ENCODE measurements around the gene ACACA.
"Not testable (repeated sequence)": the region's sequence is repeated elsewhere in the genome, so short reads cannot be mapped to it uniquely, and the experiment has no call there.

The ACACA gene

DNA sequence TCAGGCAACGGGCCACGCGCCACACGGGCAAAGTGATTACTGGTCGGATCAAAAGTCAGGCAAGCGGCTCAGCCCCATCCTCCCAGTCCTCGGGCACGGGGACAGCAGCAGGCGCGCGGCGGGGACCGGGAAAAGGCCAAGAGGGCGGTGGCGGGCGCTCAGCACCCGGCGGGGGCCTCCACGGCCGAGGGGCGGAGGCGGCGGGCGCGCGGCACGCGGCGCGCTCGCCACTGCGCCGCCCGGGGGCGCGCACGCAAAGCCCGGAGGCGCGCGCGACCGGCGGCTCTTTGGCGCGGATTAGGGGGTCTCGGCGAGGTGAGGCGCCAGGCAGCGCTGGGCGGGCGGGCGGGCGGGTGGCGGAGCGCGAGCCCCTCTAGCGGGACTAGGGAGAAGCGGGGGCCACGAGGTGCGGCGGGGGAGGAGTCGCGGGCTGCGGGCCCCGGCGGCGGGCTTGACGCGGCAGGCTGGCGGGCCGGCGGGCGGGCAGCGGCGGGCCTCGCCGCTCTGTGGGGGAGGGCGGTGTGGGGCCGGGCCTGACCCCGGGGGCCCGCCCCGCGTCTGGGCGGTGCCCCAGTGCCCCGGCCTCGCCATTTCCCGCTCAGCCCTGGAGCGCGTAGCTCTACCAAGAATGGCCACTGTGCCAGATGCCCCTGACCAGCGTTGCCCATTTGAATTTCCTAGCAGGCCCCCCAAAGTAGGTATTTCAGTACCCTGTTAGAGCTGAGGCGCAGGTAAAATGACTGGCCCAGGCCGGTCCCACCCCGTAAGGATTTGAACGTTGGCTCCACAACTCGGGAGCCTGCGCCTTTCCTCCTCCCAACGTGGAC, at the start of gene ACACA, which contains the start of gene TADA2A:
Gene ACACA (minus strand): TSS at position 202 of the 827 bp plus-strand sequence. CDS start 537 bp downstream, outside the sequence.
Gene TADA2A (plus strand): TSS at position 252 of the 827 bp plus-strand sequence. CDS start 4,480 bp downstream, outside the sequence.
- DNase-seq: peak; percentile 73 to 88

DNA sequence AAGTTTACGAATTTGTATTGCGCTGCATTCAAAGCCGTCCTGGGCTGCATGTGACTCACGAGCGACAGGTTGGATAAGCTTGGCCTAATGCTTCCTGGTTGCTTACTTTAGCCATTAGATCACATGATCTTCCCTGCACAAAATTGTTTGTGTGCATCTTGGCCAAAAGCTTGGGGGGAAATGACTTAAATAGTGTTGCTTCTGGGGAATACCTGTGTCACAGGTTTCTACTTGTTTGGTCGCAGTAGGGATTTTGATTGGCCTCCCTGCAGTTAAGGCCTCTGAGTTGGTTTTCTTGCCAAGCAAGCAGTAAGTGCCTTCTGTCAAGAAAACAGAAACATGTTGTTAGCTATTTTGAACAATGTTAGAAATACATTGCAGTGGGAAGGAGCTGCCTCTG, 43.5 kb upstream of the ACACA start:
- no peak for DNase-seq

DNA sequence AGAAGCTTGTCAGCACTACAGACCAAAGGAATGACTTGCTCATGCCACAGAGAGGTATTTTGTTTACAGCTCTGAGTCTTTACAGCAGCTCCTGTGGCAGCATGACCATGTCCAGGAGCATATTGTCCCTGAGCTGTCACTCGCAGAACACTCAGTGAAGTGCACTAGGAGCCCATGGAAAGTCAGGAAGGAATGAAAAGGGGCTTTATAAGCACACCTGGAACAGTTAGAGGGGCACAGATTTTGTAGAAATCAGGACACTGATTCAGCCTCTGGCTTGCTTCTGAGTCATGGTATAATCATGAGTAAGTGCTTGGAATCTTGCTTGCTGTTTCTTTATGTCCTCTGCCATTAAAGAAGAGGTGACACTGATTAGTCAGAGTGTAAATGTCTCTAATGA, 41.0 kb upstream of the ACACA start:
- no peak for DNase-seq

DNA sequence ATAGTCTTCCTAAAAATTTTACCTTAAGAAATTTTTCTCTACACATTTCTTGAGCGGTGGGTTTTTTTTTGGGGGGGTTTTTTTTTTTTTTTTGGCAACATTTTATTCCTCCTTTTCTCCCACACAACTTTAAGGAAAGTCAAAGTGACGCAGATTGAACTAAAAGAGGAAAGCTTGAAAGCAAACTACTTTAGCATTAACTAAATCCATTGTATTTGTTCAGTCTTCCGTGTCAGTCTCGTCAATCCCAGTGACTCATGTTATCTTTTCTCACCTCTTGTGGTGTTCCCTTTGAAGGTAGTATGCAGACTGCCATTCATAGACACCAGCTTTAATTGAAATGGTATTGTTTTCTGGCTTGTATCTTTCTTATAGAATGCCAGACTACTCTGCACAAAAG, 39.4 kb upstream of the ACACA start:
- DNase-seq: no peak

DNA sequence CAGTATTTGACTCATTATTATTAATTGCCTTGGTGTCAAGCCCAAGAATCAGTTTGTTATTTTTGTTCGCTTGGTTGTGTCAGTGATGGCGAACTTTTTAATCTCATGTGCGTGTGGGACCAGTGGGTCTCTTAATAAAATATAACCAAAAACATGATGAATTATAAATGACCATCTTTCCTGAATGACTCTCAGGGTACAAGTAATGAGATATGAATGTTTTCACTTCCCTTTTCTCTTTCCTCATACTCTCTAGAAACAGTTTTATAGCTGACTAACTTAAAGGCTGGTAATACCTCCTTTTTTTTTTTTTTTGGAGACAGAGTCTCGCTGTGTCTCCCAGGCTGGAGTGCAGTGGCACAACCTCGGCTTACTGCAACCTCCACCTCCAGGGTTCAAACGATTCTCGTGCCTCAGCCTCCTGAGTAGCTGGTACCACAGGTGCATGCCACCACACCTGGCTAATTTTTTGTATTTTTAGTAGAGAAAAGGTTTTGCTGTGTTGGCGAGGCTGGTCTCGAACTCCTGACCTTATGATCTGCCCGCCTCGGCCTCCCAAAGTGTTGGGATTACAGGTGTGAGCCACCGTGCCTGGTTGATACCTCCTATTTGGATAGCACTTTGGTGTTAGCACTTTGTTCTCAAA, 34.9 kb upstream of the ACACA start:
- DNase-seq: not testable (repeated sequence)

DNA sequence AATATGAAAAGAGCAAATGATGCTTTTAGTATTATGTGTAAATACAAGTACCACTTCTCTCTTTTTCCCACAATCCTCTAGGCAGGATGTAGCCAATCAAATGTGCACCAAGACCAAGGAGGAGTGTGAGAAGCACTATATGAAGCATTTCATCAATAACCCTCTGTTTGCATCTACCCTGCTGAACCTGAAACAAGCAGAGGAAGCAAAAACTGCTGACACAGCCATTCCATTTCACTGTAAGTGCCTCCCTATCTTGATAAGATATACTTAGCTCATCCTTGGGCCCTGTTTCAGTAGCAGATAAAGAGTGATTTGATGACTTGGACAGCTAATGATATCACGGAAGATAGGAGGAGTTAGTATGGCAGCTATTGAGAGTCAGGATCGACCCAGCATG, 33.8 kb upstream of the ACACA start:
- no peak for DNase-seq

DNA sequence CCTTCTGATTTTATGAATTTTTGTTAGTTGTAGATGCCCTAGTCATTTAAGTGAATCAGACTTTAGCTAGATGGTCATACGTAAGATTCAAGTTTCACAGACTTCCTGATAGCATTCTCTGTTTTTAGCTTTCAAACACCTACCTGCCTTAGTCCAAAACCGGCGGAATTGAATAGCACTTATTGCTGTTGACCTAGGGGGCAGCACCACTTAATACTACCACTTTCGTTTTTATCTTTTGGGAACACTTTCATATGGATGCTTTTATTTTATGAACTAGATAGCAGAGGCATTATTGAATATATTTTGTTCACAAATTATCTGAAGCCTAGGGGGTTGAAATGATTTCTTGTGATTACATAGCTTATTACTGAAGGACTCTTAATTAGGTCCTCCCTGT, 31.5 kb upstream of the ACACA start:
- peak in 1 of 2 experiments; percentile 11 for DNase-seq

DNA sequence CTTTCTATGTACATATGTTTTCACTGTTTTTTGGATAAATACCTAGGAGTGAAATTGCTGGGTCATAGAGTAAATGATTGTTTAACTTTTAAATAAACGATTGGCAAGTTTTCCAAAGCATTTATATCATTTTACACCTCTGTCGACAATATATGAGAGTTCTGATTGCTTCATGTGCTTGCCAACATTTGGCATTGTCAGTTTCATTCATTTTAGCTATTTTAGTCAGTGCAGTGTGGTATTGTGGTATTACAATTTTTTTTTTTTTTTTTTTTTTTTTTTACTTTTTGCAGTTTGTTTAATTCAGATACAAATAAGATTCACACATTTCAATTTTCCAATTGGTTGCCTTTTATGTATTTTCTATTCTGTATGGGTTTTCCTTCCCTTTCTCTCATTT, 26.0 kb upstream of the ACACA start:
- no peak for DNase-seq

DNA sequence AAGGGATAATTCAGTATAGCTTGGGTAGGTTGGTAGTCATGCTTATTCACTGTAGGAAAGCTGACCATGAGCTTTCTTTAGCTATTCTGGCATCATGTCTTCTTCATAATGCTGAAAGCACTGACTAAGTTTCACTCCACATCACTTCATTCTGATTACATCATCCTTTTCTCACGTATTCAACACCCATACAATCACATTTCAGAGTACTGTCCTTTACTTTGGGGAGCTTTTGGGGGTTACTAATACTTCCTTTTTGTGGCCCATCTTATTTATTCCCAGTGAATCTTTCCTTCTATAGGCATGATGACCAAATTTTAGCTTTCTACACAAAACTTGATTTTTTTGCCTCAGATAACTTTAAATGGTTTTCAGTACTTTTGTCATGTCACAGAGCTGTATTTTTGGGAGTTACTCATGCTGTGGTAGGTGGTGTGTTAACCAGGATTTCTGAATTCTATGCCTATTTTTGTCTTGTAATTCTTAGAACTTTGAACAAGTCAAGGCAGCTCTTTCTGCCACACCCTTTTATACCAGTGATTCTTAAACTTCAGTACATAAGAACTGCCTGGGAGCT, 23.5 kb upstream of the ACACA start:
- no peak for DNase-seq

DNA sequence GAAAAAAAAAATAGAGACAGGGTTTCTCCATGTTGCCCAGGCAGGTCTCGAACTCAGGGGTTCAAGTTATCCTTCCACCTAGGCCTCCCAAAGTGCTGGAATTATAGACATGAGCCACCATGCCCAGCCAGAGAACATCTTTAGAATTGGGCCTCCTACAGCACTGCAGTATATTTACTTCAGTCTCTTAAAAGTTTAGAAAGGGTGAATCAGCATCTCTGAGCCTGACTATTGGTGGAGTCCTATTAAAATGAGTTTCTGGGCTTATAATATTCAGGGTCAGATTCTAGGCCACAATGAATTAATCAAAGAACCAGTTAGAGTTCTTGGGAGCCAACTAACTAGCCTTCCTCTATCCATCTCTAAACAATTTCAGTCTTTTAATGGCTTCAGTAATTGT, 22.8 kb upstream of the ACACA start:
- DNase-seq: no peak

DNA sequence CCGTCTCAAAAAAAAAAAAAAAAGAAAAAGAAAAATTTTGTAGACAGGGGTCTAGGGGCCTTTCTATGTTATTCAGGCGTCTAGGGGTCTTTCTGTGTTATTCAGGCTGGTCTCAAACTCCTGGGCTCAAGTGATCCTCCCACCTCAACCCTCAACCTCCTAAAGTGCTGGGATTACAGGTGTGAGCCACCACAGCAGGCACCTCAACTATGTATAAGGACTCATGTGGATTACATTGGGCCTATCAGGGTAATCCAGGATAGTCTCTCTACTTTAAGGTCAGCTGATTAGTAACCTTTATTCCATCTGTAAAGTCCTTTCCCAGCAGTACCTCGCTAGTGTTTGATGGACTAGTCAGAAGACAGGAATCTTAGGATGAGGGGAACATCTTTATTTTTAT, 22.4 kb upstream of the ACACA start:
- DNase-seq: no peak

DNA sequence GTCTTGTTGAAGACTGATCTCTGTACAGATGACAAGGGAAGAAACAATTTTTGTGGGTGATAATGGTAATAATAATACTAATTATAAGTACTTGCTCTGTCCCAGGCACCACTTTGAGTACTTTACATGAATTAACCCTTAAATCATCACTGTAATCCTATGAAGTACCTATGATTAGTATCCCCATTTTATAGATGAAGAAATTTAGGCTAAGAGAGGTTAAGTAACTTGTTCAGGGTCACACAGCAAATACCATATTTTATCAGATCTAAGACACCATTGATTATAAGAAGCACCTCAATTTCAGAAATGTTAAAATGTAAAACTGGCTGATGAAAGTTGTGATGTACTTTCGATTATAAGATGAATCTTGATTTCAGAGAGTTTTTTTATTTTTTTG, 18.6 kb upstream of the ACACA start:
- no peak for DNase-seq

DNA sequence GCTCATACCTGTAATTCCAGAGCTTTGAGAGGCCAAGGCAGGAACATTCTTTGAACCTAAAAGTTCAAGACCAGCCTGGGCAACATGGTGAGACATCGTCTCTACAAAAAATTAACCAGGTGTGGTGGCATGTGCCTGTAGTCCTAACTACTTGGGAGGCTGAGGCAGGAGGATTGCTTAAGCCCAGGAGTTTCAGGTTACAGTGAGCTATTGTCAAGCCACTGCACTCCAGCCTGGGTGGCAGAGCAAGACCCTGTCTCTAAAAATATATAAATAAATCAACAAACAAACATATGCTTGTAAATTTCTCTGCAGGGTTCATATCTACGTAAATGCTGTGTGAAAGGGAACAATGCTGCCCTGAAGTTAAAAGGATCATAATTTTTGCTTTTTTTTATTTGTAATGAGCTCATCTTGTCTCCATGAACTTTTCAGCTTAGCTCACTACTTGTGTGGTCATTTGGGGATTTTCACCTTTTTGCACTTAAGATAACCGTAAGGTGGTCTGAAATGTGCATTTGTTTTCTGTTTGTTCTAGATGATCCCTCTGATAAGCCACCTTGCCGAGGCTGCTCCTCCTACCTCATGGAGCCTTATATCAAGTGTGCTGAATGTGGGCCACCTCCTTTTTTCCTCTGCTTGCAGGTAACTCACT, 16.5 kb upstream of the ACACA start:
- no peak for DNase-seq

DNA sequence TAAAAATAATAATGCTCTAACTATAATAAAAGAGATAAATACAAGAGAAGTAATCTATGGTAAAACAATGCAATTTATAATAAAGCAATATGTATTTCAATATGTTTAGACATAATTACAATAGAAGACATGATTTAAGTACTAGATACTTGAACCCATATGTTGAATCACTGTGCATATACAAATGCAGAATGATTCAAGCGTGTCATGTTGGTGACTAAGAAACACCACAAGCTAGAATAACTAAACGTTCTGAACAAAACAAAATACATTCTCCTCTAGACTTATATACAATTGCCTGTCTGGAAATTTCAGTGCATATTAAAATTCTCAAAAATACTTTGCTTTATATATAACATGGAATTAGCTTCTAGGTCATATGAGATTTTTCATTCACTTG, 11.2 kb upstream of the ACACA start:
- no peak for DNase-seq

DNA sequence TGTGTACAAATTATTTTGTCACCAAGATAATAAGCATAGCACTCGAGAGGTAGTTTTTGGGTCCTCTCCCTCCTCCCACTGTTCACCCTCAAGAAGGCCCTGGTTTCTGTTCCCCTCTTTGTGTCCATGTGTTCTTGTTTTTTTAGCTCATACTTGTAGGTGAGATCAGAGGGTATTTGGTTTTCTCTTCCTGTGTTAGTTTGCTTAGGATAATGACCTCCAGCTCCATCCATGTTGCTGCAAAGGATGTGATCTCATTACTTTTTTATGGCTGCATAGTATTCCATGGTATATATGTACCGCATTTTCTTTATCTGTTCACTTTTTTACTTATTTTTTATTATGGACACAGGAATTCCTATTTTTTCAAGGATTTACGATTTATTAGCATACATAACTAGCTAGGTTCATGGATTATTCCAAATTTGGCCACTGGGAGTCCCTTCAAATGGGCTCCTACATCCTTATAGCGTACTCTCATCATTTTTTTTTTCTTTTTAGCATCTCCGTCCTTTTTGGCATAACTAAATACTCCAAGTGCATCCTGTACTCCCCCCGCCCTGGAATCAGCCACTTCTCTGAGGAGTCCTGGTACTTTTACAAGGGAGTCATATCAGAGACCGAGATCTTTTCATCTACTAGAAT, 7.4 kb upstream of the ACACA start:
- peak in 1 of 2 experiments; percentile 11 for DNase-seq

DNA sequence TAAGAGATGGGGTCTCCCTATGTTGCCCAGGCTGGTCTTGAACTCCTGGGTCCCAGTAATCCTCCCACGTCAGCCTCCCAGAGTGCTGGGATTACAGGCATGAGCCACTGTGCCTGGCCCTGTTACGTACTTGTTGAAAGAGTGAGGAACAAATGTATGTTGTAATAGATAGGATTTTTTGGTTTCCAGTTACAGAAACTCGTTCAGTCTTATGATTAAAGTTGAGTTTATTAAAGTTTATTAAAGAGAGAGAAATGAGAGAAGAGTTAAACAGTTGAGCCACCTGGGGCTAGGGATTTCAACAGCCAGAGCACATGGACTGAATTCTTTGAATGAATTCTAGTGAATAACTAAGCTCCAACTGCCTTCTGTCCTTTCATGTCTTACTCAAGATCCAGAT, 3.7 kb upstream of the ACACA start:
- no peak for DNase-seq

DNA sequence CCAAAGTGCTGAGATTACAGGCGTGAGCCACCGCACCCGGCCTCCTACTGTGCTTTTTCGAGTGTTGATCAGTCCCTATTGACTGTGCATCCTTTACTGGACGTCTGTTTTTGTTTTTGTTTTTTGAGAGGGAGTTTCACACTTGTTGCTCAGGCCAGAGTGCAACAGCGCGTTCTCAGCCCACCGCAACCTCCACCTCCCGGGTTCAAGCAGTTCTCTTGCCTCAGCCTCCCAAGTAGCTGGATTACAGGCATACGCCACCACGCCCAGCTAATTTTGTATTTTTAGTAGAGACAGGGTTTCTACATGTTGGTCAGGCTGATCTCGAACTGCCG, 1.5 kb upstream of the ACACA start:
- DNase-seq: not testable (repeated sequence)

DNA sequence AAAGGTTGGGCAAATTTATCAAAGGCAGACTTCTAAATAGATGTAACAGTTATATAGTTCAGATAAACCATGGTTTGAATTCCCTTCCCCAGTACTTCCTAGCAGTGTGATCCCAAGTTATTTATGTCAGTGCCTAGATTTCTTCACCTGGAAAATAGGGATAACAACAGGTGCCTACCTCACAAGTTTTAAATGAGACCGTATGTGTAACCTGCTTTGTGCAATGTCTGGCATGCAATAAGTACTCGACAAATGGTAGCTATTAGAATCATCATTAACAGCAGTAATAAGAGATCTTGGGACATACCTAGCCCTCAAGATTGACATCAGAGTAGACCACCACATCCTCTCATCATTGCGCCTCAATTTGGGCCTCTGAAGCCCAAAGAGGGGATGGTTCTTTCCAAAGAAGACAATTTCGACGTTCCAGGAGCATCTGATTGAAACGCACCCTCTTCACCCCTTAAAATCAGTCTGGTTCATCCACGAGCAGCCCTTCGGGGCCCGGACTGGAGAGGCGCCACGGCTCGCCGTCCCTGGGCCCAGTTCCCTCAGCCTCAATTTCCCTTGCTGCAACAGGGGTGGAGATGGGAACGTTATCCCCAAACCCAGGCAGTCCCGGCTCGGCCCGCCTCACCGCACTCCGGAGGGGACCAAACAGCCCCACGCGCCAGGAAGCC, 541 bp downstream of the ACACA start:
- DNase-seq: peak in 1 of 2 experiments; percentile 40

DNA sequence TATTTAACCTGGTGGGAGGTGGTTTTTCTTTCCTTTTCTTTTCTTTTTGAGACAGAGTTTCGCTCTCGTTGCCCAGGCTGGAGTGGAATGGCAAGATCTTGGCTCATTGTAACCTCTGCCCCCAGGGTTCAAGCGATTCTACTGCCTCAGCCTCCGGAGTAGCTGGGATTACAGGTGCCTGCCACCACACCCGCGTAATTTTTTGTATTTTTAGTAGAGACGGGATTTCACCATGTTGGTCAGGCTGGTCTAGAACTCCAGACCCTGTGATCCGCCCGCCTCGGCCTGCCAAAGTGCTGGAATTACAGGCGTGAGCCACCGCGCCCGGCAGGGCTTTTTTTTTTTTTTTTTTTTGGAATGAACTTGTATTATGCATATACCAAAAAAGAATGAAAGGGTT, 1.1 kb downstream of the ACACA start:
- DNase-seq: not testable (repeated sequence)

DNA sequence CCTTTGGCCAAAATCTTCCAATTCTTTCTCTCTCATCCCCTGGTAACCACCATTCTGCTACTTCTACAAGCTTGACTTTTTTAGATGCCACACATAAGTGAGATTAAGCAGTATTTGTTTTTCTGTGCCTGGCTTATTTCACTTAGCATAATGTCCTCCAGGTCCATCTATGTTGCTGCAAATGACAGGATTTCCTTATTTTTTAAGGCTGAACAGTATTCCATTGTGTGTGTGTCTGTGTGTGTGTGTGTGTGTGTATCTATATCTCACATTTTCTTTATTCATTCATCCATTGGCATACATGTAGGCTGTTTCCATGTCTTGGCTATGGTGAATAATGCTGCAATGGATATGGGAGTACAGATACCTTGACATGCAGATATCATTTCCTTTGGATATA, 6.1 kb downstream of the ACACA start:
- DNase-seq: no peak

DNA sequence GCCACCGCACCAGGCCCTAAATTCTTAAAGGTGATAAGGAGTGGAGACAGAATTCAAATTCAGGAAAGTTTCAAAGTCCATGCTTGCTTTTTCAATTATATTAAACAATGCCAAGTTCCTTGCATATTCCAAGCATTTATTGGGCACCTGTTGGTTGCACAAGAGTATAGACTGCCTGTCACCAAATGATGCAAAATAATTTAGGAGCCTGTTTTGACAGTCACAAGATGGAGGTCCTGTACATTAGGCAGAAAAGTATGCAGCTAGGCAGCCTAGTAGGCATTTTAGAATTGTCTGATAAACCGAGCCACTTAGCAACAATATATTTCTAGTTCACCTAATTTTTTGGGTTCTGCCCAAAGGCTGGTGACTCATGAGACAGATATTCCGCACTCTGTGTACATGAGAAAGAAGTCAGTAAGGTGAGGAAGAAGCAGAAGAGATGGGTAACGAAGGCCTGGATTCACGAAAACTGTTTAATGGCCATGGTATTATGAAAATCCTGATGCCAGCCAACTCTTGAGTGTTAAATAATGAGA, 7.3 kb downstream of the ACACA start:
- no peak for DNase-seq

DNA sequence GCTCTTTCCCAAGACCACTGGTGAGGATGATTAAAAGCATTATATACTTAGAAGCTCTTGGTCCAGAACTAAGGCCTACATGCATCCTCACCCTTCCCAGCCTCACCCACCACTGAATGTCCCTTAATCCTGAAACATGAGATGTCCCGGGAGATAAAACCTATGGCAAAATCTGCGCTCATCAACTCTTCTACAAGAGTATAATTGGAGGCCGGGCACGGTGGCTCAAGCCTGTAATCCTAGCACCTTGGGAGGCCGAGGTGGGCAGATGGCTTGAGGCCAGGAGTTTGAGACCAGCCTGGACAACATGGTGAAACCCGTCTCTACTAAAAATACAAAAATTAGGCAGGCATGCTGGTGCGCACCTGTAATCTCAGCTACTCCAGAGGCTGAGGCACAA, 13.3 kb downstream of the ACACA start:
- peak in 1 of 2 experiments; percentile 22 for DNase-seq

Measured in NCI-H524 (cell line).